Stomach (tissue), 9 donors: ENCODE measurements around the gene RANBP17. TPM values are rescaled to one million over a fixed set of nuclear protein-coding genes. Genes with fewer than 3 reads are reported as not detected.

ENCODE experiments used
- DNase-seq, 2 donors: peaks; one replicate each; pipeline versions ENCODE4 v3.0.0 to v3.0.0-alpha.2; 2013 to 2019
- H3K27ac ChIP-seq, 5 donors: fragments of 200-600 bp in 4 of 5; sonication (generic) in 4 of 5; one replicate each; pipeline ENCODE4 v1.5.1; 2013 to 2019; ENCODE audit warnings: mild to moderate bottlenecking in 1 of 5, moderate library complexity in 1 of 5
- H3K27me3 ChIP-seq, 3 donors: fragments of 200-600 bp; sonication (generic); one replicate each; pipeline ENCODE4 v1.5.1; 2017 to 2019; ENCODE audit warnings: mixed run types in 1 of 3
- H3K36me3 ChIP-seq, 4 donors: fragments of 200-600 bp; sonication (generic); 1 replicate in 3 of 4; 2 replicates in 1 of 4; pipeline ENCODE4 v1.5.1; 2016 to 2019
- H3K4me1 ChIP-seq, 4 donors: fragments of 200-600 bp; sonication (generic); one replicate each; pipeline ENCODE4 v1.5.1; 2016 to 2019
- H3K4me3 ChIP-seq, 4 donors: fragments of 200-600 bp; sonication (generic) in 3 of 4; one replicate each; pipeline ENCODE4 v1.5.1; 2016 to 2019; ENCODE audit warnings: mild to moderate bottlenecking in 1 of 4
- H3K9me3 ChIP-seq, 4 donors: fragments of 200-600 bp; sonication (generic); one replicate each; pipeline ENCODE4 v1.5.1; 2016 to 2019
- CTCF ChIP-seq, 7 experiments: fragments of 450-650 bp in 4 of 7; fragments of 200-600 bp in 3 of 7; sonication (generic) in 3 of 7; IDR thresholded peaks; one replicate each; pipeline ENCODE4 v1.5.1; 2016 to 2019; ENCODE audit warnings: antibody characterized with exemption in 7 of 7, control low read depth in 2 of 7, mild to moderate bottlenecking in 1 of 7
- EP300 ChIP-seq: sonication (generic); formaldehyde crosslinking; IDR thresholded peaks from one replicate; pipeline ENCODE4 v1.6.1; 2017; ENCODE audit warnings: antibody characterized with exemption
- POLR2A ChIP-seq, 4 donors: fragments of 450-650 bp; IDR thresholded peaks; one replicate each; pipeline ENCODE4 v1.6.1; 2016; ENCODE audit warnings: antibody characterized with exemption in 4 of 4, control low read depth in 2 of 4, mild to moderate bottlenecking in 1 of 4, moderate library complexity in 1 of 4
- POLR2AphosphoS5 ChIP-seq, 3 donors: sonication (generic); formaldehyde crosslinking; IDR thresholded peaks; one replicate each; pipeline ENCODE4 v1.6.1; 2016; ENCODE audit warnings: antibody characterized with exemption in 3 of 3
- WGBS, 5 donors: extraction: QIAGEN DNeasy Blood & Tissue Kit in 3 of 5; methylation state at CpG; one replicate each; pipeline versions ENCODE4 v1.1.5 to v1.1.7; 2013 to 2018; 5-methylcytosine and 5-hydroxymethylcytosine counted together
- intact Hi-C: fragments of 100-400 bp; cut with DNase I; formaldehyde crosslinking; loops from one replicate; pipeline ENCODE4 v1.15.1; 2023; ENCODE audit warnings: low total_unique reads
- polyA plus RNA-seq, 3 donors: library from polyadenylated mRNA; stranded (reverse); fragments of 200-250 nt; gene quantifications; one replicate each; pipeline ENCODE4 v1.2.3, GENCODE V29; 2013
- total RNA-seq, 5 donors: library from RNA; depleted of rRNA; stranded (reverse); fragments of >200 nt; gene quantifications; one replicate each; pipeline versions ENCODE4 v1.1.0 to v1.2.3, GENCODE V29; 2014 to 2016
- donor health status: healthy with polysubstance abuse.
- donor health status: Bipolar disorder and iron deficiency.
- donor health status: healthy.

RANBP17 gene
- total and polyA plus RNA-seq, 8 donors = 1.4 to 75.6 (median 10.5) TPM

GRCh38 chr5:171074747-171075146, 212.9 kb downstream of the RANBP17 start:
- WGBS, 5 donors = 61 to 79% (median 72%) methylated on average over 5 of the region's 5 CpGs
- no peak for DNase-seq
- intact Hi-C loops = no loop called here
- H3K36me3 ChIP-seq = no peaks in the 10 kb centered on the region
- peaks cover 0 to 9% (median 8%) of the 10 kb centered on the region in 4 donors for H3K9me3 ChIP-seq
- no peak overlapping the region for H3K4me3 ChIP-seq
- H3K27me3 ChIP-seq = no peaks in the 10 kb centered on the region
- TF ChIP-seq CTCF (IDR thresholded peaks at IDR 0.05) = no peak
- no peak for TF ChIP-seq POLR2A (IDR thresholded peaks at IDR 0.05)
- no peak for TF ChIP-seq POLR2AphosphoS5 (IDR thresholded peaks at IDR 0.05)
- no peak for TF ChIP-seq EP300
- H3K27ac ChIP-seq = no peak overlapping the region
- no peaks in the 10 kb centered on the region for H3K4me1 ChIP-seq

- H3K27me3 ChIP-seq = no peaks in the 10 kb centered on the region
- H3K4me3 ChIP-seq = no peak overlapping the region
- peaks cover 0 to 9% (median 8%) of the 10 kb centered on the region in 4 donors for H3K9me3 ChIP-seq
- H3K36me3 ChIP-seq = no peaks in the 10 kb centered on the region
- WGBS, 5 donors = 46 to 55% (median 52%) methylated on average over 7 of the region's 7 CpGs
- intact Hi-C loops = no loop called here
- DNase-seq = peak in 1 of 2 donors; percentile 2
- no peak overlapping the region for H3K27ac ChIP-seq
- TF ChIP-seq CTCF (IDR thresholded peaks at IDR 0.05) (no peak), POLR2AphosphoS5 (IDR thresholded peaks at IDR 0.05) (no peak), EP300 (no peak), POLR2A (IDR thresholded peaks at IDR 0.05) (no peak)
- no peaks in the 10 kb centered on the region for H3K4me1 ChIP-seq
Observed at GRCh38 chr5:171080186-171080938, 218.5 kb downstream of the RANBP17 start.

GRCh38 chr5:171081319-171081718, 219.5 kb downstream of the RANBP17 start:
- H3K4me3 ChIP-seq = no peak overlapping the region
- TF ChIP-seq EP300 = no peak
- TF ChIP-seq CTCF (IDR thresholded peaks at IDR 0.05) = no peak
- no peak for TF ChIP-seq POLR2A (IDR thresholded peaks at IDR 0.05)
- no peak for TF ChIP-seq POLR2AphosphoS5 (IDR thresholded peaks at IDR 0.05)
- no peaks in the 10 kb centered on the region for H3K36me3 ChIP-seq
- intact Hi-C loops = no loop called here
- H3K9me3 ChIP-seq = peaks cover 0 to 9% (median 8%) of the 10 kb centered on the region in 4 donors
- no peak for DNase-seq
- no peaks in the 10 kb centered on the region for H3K27me3 ChIP-seq
- 21 to 44% (median 29%) methylated on average over 1 of the region's 1 CpG for WGBS, 5 donors
- no peaks in the 10 kb centered on the region for H3K4me1 ChIP-seq
- H3K27ac ChIP-seq = no peak overlapping the region

- H3K4me1 ChIP-seq = no peaks in the 10 kb centered on the region
- WGBS, 5 donors = 73 to 81% (median 79%) methylated on average over 2 of the region's 2 CpGs
- H3K36me3 ChIP-seq = no peaks in the 10 kb centered on the region
- TF ChIP-seq EP300 (no peak), POLR2AphosphoS5 (IDR thresholded peaks at IDR 0.05) (no peak), POLR2A (IDR thresholded peaks at IDR 0.05) (no peak), CTCF (IDR thresholded peaks at IDR 0.05) (no peak)
- H3K4me3 ChIP-seq = no peak overlapping the region
- H3K27me3 ChIP-seq = no peaks in the 10 kb centered on the region
- peaks cover 0 to 16% (median 0%) of the 10 kb centered on the region in 4 donors for H3K9me3 ChIP-seq
- H3K27ac ChIP-seq = no peak overlapping the region
- intact Hi-C loops = no loop called here
- DNase-seq = no peak
Observed at GRCh38 chr5:171092194-171092593, 230.4 kb downstream of the RANBP17 start.
